Nephron (organoid): Measurements from ENCODE around the gene NTM.

ENCODE experiments used
- H3K27ac Mint-ChIP-seq, 3 experiments: 2 replicates each; pipeline ENCODE4 v1.8.0; 2020; ENCODE audit warnings: mixed read lengths in 3 of 3, mild to moderate bottlenecking in 2 of 3, moderate library complexity in 1 of 3
- H3K27me3 Mint-ChIP-seq: 2 replicates; pipeline ENCODE4 v1.8.0; 2021; ENCODE audit warnings: low read depth, mild to moderate bottlenecking, moderate library complexity, mixed read lengths
- H3K36me3 Mint-ChIP-seq: 2 replicates; pipeline ENCODE4 v1.8.0; 2020; ENCODE audit warnings: low read depth, mixed read lengths
- H3K4me1 Mint-ChIP-seq: 2 replicates; pipeline ENCODE4 v1.8.0; 2020; ENCODE audit warnings: mixed read lengths
- H3K4me3 Mint-ChIP-seq, 3 experiments: 2 replicates each; pipeline ENCODE4 v1.8.0; 2020; ENCODE audit warnings: mild to moderate bottlenecking in 3 of 3, mixed read lengths in 3 of 3, moderate library complexity in 2 of 3
- H3K9me3 Mint-ChIP-seq: 2 replicates; pipeline ENCODE4 v1.8.0; 2020; ENCODE audit warnings: mixed read lengths
- CTCF ChIP-seq, 3 experiments: fragments of 200-600 bp; sonication (generic); IDR thresholded peaks; one replicate each; pipeline ENCODE4 v1.5.0; 2021; ENCODE audit warnings: antibody characterized with exemption in 3 of 3; ENCODE audit not compliant: unreplicated experiment in 3 of 3

NTM gene

GRCh38 chr11:131868629-131869507 is 498.5 kb downstream of the NTM start:
- no peak for TF ChIP-seq CTCF (IDR thresholded peaks at IDR 0.05; ENCODE audit: unreplicated experiment in 3 of 3)
- Mint-ChIP-seq H3K36me3 (no peaks in the 10 kb centered on the region), H3K9me3 (peaks cover 2% of the 10 kb centered on the region), H3K4me1 (peaks cover 14% of the 10 kb centered on the region), H3K4me3 (no peak overlapping the region), H3K27ac (peak overlapping the region in 1 of 3 experiments; percentile 54), H3K27me3 (peaks cover 24% of the 10 kb centered on the region)

- no peak overlapping the region for H3K4me3 Mint-ChIP-seq
- H3K4me1 Mint-ChIP-seq: peaks cover 18% of the 10 kb centered on the region
- TF ChIP-seq CTCF (IDR thresholded peaks at IDR 0.05; ENCODE audit: unreplicated experiment in 3 of 3): no peak
Observed at GRCh38 chr11:131870305-131870704, 499.9 kb downstream of the NTM start.

GRCh38 chr11:131871006-131871405 is 500.6 kb downstream of the NTM start:
- H3K9me3 Mint-ChIP-seq: peaks cover under 1% of the 10 kb centered on the region
- H3K27me3 Mint-ChIP-seq: peaks cover 23% of the 10 kb centered on the region
- no peak overlapping the region for H3K4me3 Mint-ChIP-seq
- H3K36me3 Mint-ChIP-seq: no peaks in the 10 kb centered on the region
- H3K4me1 Mint-ChIP-seq: peaks cover 24% of the 10 kb centered on the region
- no peak for TF ChIP-seq CTCF (IDR thresholded peaks at IDR 0.05; ENCODE audit: unreplicated experiment in 3 of 3)
- H3K27ac Mint-ChIP-seq: no peak overlapping the region

More at GRCh38 chr11:131870305-131870704, 499.9 kb downstream of the NTM start:
- Mint-ChIP-seq H3K27me3 (peaks cover 23% of the 10 kb centered on the region), H3K9me3 (peaks cover 2% of the 10 kb centered on the region), H3K36me3 (no peaks in the 10 kb centered on the region), H3K27ac (no peak overlapping the region)

GRCh38 chr11:131874070-131874469 is 503.7 kb downstream of the NTM start:
- peaks cover 15% of the 10 kb centered on the region for H3K27me3 Mint-ChIP-seq
- TF ChIP-seq CTCF (IDR thresholded peaks at IDR 0.05; ENCODE audit: unreplicated experiment in 3 of 3): no peak
- no peaks in the 10 kb centered on the region for H3K36me3 Mint-ChIP-seq
- H3K27ac Mint-ChIP-seq: no peak overlapping the region
- H3K4me3 Mint-ChIP-seq: no peak overlapping the region
- H3K4me1 Mint-ChIP-seq: peaks cover 10% of the 10 kb centered on the region
- H3K9me3 Mint-ChIP-seq: no peaks in the 10 kb centered on the region

- Mint-ChIP-seq H3K36me3 (no peaks in the 10 kb centered on the region), H3K4me1 (peaks cover 10% of the 10 kb centered on the region), H3K27ac (peak overlapping the region in 1 of 3 experiments; percentile 4), H3K27me3 (peaks cover 16% of the 10 kb centered on the region), H3K4me3 (no peak overlapping the region), H3K9me3 (no peaks in the 10 kb centered on the region)
- no peak for TF ChIP-seq CTCF (IDR thresholded peaks at IDR 0.05; ENCODE audit: unreplicated experiment in 3 of 3)
Observed at GRCh38 chr11:131875611-131876010, 505.2 kb downstream of the NTM start.
